ENCODE measurements around the gene CIBAR2. TPM values are rescaled to one million over a fixed set of nuclear protein-coding genes. Genes with fewer than 3 reads are reported as not detected.

The CIBAR2 gene
- total RNA-seq, 6 experiments from 2014 or later, result not detected

- H3K36me3 Mint-ChIP-seq (ENCODE audit: low read depth), result no peaks in the 10 kb centered on the region
- peaks cover 4% of the 10 kb centered on the region; the same call in 1 of the 2 replicates for H3K27me3 Mint-ChIP-seq (ENCODE audit: insufficient read depth)
- no peak overlapping the region for H3K4me3 Mint-ChIP-seq
- H3K4me1 Mint-ChIP-seq (ENCODE audit: low read depth), result peaks cover 29% of the 10 kb centered on the region
- no peak overlapping the region for H3K27ac Mint-ChIP-seq
- H3K9me3 Mint-ChIP-seq, result no peaks in the 10 kb centered on the region
- TF ChIP-seq, protein P1, sequence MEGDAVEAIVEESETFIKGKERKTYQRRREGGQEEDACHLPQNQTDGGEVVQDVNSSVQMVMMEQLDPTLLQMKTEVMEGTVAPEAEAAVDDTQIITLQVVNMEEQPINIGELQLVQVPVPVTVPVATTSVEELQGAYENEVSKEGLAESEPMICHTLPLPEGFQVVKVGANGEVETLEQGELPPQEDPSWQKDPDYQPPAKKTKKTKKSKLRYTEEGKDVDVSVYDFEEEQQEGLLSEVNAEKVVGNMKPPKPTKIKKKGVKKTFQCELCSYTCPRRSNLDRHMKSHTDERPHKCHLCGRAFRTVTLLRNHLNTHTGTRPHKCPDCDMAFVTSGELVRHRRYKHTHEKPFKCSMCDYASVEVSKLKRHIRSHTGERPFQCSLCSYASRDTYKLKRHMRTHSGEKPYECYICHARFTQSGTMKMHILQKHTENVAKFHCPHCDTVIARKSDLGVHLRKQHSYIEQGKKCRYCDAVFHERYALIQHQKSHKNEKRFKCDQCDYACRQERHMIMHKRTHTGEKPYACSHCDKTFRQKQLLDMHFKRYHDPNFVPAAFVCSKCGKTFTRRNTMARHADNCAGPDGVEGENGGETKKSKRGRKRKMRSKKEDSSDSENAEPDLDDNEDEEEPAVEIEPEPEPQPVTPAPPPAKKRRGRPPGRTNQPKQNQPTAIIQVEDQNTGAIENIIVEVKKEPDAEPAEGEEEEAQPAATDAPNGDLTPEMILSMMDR (IDR thresholded peaks at IDR 0.05), result no peak
- no peak for DNase-seq
Observed at GRCh38 chr16:85156869-85157268, 44.6 kb upstream of the CIBAR2 start.

DNA sequence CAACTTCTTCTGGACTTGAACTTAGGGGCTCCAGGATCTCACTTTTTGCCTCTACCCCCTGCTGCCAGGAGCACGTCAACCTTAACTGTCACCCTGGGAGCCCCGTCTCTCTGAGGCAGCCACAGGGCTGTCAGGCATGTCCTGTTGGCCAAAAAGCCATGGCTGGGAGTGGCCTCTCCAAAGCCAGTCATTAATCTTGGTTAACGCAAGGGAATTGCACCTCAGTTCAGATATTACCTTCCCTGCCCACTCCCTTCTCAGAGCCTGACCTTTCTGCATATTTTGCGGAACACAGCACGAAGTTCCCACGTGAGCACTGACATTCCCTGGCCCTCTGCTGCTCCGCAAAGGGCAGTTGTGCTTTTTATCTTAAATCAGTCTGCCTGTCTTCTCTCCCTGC, 44.2 kb upstream of the CIBAR2 start:
- no peak for DNase-seq
- H3K27ac Mint-ChIP-seq, result no peak overlapping the region
- TF ChIP-seq, protein P1 (IDR thresholded peaks at IDR 0.05), result no peak
- no peaks in the 10 kb centered on the region for H3K9me3 Mint-ChIP-seq
- no peaks in the 10 kb centered on the region for H3K36me3 Mint-ChIP-seq (ENCODE audit: low read depth)
- peaks cover 4% of the 10 kb centered on the region; the same call in 1 of the 2 replicates for H3K27me3 Mint-ChIP-seq (ENCODE audit: insufficient read depth)
- no peak overlapping the region for H3K4me3 Mint-ChIP-seq
- peaks cover 29% of the 10 kb centered on the region for H3K4me1 Mint-ChIP-seq (ENCODE audit: low read depth)

GRCh38 chr16:85153656-85154091, 41.4 kb upstream of the CIBAR2 start:
- Mint-ChIP-seq H3K27me3 (ENCODE audit: insufficient read depth) (peaks cover 8% of the 10 kb centered on the region; the same call in 1 of the 2 replicates), H3K4me1 (ENCODE audit: low read depth) (peaks cover 39% of the 10 kb centered on the region), H3K36me3 (ENCODE audit: low read depth) (no peaks in the 10 kb centered on the region), H3K9me3 (no peaks in the 10 kb centered on the region), H3K27ac (no peak overlapping the region), H3K4me3 (no peak overlapping the region)
- TF ChIP-seq, protein P1 (IDR thresholded peaks at IDR 0.05), result no peak
- DNase-seq, result no peak

DNA sequence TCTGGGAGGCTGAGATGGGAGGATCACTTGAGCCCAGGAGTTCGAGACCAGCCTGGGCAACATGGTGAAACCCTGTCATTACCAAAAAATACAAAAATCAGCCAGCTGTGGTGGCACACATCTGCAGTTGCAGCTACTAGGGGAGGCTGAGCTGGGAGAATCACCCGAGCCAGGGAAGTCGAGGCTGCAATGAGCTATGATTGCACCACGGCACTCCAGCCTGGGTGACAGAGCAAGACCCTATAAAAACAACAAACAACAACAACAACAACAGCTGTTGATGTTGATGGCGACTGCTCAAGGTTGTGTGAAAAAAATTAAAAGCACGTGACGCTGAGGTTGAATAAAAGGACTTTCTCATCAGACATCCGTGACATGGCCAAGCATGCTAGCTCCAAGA, 40.8 kb upstream of the CIBAR2 start:
- TF ChIP-seq, protein P1 (IDR thresholded peaks at IDR 0.05), result no peak
- no peaks in the 10 kb centered on the region for H3K9me3 Mint-ChIP-seq
- no peaks in the 10 kb centered on the region for H3K36me3 Mint-ChIP-seq (ENCODE audit: low read depth)
- no peak overlapping the region for H3K27ac Mint-ChIP-seq
- DNase-seq, result no peak
- H3K4me1 Mint-ChIP-seq (ENCODE audit: low read depth), result peaks cover 37% of the 10 kb centered on the region
- H3K27me3 Mint-ChIP-seq (ENCODE audit: insufficient read depth), result peaks cover 6% of the 10 kb centered on the region; the same call in 1 of the 2 replicates
- H3K4me3 Mint-ChIP-seq, result no peak overlapping the region

DNA sequence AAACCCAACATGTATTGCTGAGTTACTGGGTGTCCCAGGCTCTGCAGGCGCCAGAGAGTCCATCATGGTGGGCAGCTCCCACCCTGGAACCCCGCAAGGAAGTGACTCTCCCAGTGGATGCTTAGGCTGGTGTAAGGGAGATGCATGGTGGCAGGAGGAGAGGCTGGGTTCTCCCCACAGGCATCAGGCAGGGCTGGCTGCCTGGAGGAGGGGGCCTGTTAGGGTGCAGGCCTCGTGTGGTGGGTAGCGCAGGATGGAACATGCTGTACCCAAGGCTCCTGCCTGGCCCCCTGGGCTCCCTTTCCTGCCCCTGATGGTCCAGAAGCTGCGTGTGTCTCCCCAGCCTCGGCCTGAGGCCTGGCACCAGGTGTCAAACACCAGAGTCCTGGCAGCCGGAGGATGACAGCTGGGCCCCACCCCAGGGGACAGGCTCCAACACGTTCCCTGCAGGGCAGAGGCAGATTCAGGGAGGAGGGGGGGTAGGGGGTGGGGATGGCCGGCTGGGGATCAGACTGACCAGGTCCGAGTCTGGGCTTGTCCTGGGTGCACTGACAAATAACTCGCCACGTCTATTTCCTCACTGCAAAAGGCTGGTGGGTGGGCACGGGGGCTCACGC, 40.2 kb upstream of the CIBAR2 start:
- Mint-ChIP-seq H3K27ac (peak overlapping the region; percentile 44), H3K27me3 (ENCODE audit: insufficient read depth) (peaks cover 5% of the 10 kb centered on the region; the same call in 1 of the 2 replicates), H3K36me3 (ENCODE audit: low read depth) (no peaks in the 10 kb centered on the region), H3K4me1 (ENCODE audit: low read depth) (peaks cover 34% of the 10 kb centered on the region), H3K4me3 (no peak overlapping the region), H3K9me3 (no peaks in the 10 kb centered on the region)
- TF ChIP-seq, protein P1 (IDR thresholded peaks at IDR 0.05), result no peak
- no peak for DNase-seq

Measured in HFFc6 (cell line).